WTC11 (cell line): ENCODE results near the gene DYNC1LI2. TPM values are rescaled to one million over a fixed set of nuclear protein-coding genes. Genes with fewer than 3 reads are reported as not detected.

ENCODE experiments used
- ATF6 ChIP-seq: sonication (generic); formaldehyde crosslinking; IDR thresholded peaks from 2 replicates; pipeline ENCODE4 v1.8.1; 2023; ENCODE audit warnings: mild to moderate bottlenecking, missing genetic modification reagents
- CREM ChIP-seq: sonication (generic); formaldehyde crosslinking; IDR thresholded peaks from 2 replicates; pipeline ENCODE4 v1.8.1; 2022; ENCODE audit warnings: mild to moderate bottlenecking, missing genetic modification reagents, moderate library complexity
- ESRRA ChIP-seq: sonication (generic); formaldehyde crosslinking; IDR thresholded peaks from 2 replicates; pipeline ENCODE4 v1.8.1; 2022; ENCODE audit warnings: mild to moderate bottlenecking, missing genetic modification reagents, borderline replicate concordance
- FOXK1 ChIP-seq: sonication (generic); formaldehyde crosslinking; IDR thresholded peaks from 2 replicates; pipeline ENCODE4 v1.8.0; 2022; ENCODE audit warnings: mild to moderate bottlenecking, moderate library complexity, missing genetic modification reagents
- FOXP1 ChIP-seq: sonication (generic); formaldehyde crosslinking; IDR thresholded peaks from 2 replicates; pipeline ENCODE4 v1.8.0; 2022; ENCODE audit warnings: missing genetic modification reagents, mild to moderate bottlenecking, moderate library complexity, borderline replicate concordance
- GTF2I ChIP-seq: fragments of 250-450 bp; sonication (Bioruptor Pico); conservative IDR thresholded peaks from 2 replicates; pipeline ENCODE4 v1.4.0; 2021; ENCODE audit warnings: mild to moderate bottlenecking
- IRF1 ChIP-seq: sonication (generic); formaldehyde crosslinking; IDR thresholded peaks from 2 replicates; pipeline ENCODE4 v1.8.0; 2023; ENCODE audit warnings: missing genetic modification reagents
- JUN ChIP-seq: sonication (generic); formaldehyde crosslinking; IDR thresholded peaks from 2 replicates; pipeline ENCODE4 v1.8.0; 2023; ENCODE audit warnings: mild to moderate bottlenecking, missing genetic modification reagents
- KAT7 ChIP-seq: sonication (generic); formaldehyde crosslinking; IDR thresholded peaks from 2 replicates; pipeline ENCODE4 v1.8.1; 2023; ENCODE audit warnings: missing genetic modification reagents, mild to moderate bottlenecking, borderline replicate concordance
- MLX ChIP-seq: sonication (generic); formaldehyde crosslinking; IDR thresholded peaks from 2 replicates; pipeline ENCODE4 v1.8.1; 2023; ENCODE audit warnings: mild to moderate bottlenecking, missing genetic modification reagents, moderate library complexity
- NFATC4 ChIP-seq: fragments of 250-450 bp; sonication (Bioruptor Pico); IDR thresholded peaks from 2 replicates; pipeline ENCODE4 v1.9.0; 2021; ENCODE audit warnings: mild to moderate bottlenecking
- NFYB ChIP-seq: sonication (generic); formaldehyde crosslinking; conservative IDR thresholded peaks from 2 replicates; pipeline ENCODE4 v1.8.0; 2022; ENCODE audit warnings: low read depth, missing genetic modification reagents
- NR2C2 ChIP-seq: sonication (generic); formaldehyde crosslinking; IDR thresholded peaks from 2 replicates; pipeline ENCODE4 v1.8.0; 2022; ENCODE audit warnings: mild to moderate bottlenecking, missing genetic modification reagents
- PRRX2 ChIP-seq: fragments of 250-450 bp; sonication (Bioruptor Pico); IDR thresholded peaks from 2 replicates; pipeline ENCODE4 v1.8.0; 2021; ENCODE audit warnings: mild to moderate bottlenecking
- SP1 ChIP-seq: sonication (generic); formaldehyde crosslinking; conservative IDR thresholded peaks from 2 replicates; pipeline ENCODE4 v1.8.1; 2022; ENCODE audit warnings: missing genetic modification reagents
- TEAD1 ChIP-seq: sonication (generic); formaldehyde crosslinking; IDR thresholded peaks from 2 replicates; pipeline ENCODE4 v1.8.0; 2022; ENCODE audit warnings: mild to moderate bottlenecking, missing genetic modification reagents
- USF1 ChIP-seq: sonication (generic); formaldehyde crosslinking; IDR thresholded peaks from 2 replicates; pipeline ENCODE4 v1.8.0; 2022; ENCODE audit warnings: mild to moderate bottlenecking, missing genetic modification reagents
- ZNF232 ChIP-seq: sonication (generic); formaldehyde crosslinking; IDR thresholded peaks from 2 replicates; pipeline ENCODE4 v1.8.0; 2022; ENCODE audit warnings: mild to moderate bottlenecking, missing genetic modification reagents
- ZNF281 ChIP-seq: sonication (generic); formaldehyde crosslinking; IDR thresholded peaks from 2 replicates; pipeline ENCODE4 v1.8.0; 2023; ENCODE audit warnings: mild to moderate bottlenecking, missing genetic modification reagents
- ZNF396 ChIP-seq: fragments of 250-450 bp; sonication (Bioruptor Pico); IDR thresholded peaks from 2 replicates; pipeline ENCODE4 v1.8.0; 2021; ENCODE audit warnings: mild to moderate bottlenecking, moderate library complexity, borderline replicate concordance
- ZSCAN18 ChIP-seq: fragments of 250-450 bp; sonication (Bioruptor Pico); IDR thresholded peaks from 2 replicates; pipeline ENCODE4 v2.1.2; 2022; ENCODE audit warnings: mild to moderate bottlenecking, moderate library complexity
- total RNA-seq: library from RNA; stranded (reverse); gene quantifications from 3 replicates; pipeline ENCODE4 v1.2.3, GENCODE V29; 2021
- TF ChIP-seq, protein P1 (sequence below): fragments of 200-600 bp; IDR thresholded peaks from 2 replicates; pipeline ENCODE4 v1.8.0; 2022; ENCODE audit warnings: antibody characterized with exemption
- TF ChIP-seq, protein P2 (sequence below): sonication (generic); formaldehyde crosslinking; IDR thresholded peaks from 2 replicates; pipeline ENCODE4 v1.8.0; 2023; ENCODE audit warnings: missing genetic modification reagents, mild to moderate bottlenecking, borderline replicate concordance

Gene DYNC1LI2
- total RNA-seq, 1 experiment from 2014 or later: 89.8 TPM

- no peak for TF ChIP-seq ESRRA (CRISPR knock-in tag)
- no peak for TF ChIP-seq NFYB
- 0 out of 2 replicates have a peak, but pooled peaks have one; percentile 11 for TF ChIP-seq SP1 (CRISPR knock-in tag)
- TF ChIP-seq GTF2I (CRISPR knock-in tag): no peak
- peak; percentile 56; the same call in 1 of the 2 replicates for TF ChIP-seq TEAD1 (CRISPR knock-in tag)
- 0 out of 2 replicates have a peak, but pooled peaks have one; percentile 62 for TF ChIP-seq JUN (CRISPR knock-in tag)
- TF ChIP-seq KAT7 (CRISPR knock-in tag): no peak
- TF ChIP-seq PRRX2 (CRISPR knock-in tag): no peak
- no peak for TF ChIP-seq ATF6
- TF ChIP-seq, protein P1, sequence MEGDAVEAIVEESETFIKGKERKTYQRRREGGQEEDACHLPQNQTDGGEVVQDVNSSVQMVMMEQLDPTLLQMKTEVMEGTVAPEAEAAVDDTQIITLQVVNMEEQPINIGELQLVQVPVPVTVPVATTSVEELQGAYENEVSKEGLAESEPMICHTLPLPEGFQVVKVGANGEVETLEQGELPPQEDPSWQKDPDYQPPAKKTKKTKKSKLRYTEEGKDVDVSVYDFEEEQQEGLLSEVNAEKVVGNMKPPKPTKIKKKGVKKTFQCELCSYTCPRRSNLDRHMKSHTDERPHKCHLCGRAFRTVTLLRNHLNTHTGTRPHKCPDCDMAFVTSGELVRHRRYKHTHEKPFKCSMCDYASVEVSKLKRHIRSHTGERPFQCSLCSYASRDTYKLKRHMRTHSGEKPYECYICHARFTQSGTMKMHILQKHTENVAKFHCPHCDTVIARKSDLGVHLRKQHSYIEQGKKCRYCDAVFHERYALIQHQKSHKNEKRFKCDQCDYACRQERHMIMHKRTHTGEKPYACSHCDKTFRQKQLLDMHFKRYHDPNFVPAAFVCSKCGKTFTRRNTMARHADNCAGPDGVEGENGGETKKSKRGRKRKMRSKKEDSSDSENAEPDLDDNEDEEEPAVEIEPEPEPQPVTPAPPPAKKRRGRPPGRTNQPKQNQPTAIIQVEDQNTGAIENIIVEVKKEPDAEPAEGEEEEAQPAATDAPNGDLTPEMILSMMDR: no peak
- no peak for TF ChIP-seq ZNF281 (CRISPR knock-in tag)
- TF ChIP-seq ZNF396 (CRISPR knock-in tag): no peak
- no peak for TF ChIP-seq ZSCAN18 (CRISPR knock-in tag)
- TF ChIP-seq IRF1: no peak
- TF ChIP-seq, protein P2, sequence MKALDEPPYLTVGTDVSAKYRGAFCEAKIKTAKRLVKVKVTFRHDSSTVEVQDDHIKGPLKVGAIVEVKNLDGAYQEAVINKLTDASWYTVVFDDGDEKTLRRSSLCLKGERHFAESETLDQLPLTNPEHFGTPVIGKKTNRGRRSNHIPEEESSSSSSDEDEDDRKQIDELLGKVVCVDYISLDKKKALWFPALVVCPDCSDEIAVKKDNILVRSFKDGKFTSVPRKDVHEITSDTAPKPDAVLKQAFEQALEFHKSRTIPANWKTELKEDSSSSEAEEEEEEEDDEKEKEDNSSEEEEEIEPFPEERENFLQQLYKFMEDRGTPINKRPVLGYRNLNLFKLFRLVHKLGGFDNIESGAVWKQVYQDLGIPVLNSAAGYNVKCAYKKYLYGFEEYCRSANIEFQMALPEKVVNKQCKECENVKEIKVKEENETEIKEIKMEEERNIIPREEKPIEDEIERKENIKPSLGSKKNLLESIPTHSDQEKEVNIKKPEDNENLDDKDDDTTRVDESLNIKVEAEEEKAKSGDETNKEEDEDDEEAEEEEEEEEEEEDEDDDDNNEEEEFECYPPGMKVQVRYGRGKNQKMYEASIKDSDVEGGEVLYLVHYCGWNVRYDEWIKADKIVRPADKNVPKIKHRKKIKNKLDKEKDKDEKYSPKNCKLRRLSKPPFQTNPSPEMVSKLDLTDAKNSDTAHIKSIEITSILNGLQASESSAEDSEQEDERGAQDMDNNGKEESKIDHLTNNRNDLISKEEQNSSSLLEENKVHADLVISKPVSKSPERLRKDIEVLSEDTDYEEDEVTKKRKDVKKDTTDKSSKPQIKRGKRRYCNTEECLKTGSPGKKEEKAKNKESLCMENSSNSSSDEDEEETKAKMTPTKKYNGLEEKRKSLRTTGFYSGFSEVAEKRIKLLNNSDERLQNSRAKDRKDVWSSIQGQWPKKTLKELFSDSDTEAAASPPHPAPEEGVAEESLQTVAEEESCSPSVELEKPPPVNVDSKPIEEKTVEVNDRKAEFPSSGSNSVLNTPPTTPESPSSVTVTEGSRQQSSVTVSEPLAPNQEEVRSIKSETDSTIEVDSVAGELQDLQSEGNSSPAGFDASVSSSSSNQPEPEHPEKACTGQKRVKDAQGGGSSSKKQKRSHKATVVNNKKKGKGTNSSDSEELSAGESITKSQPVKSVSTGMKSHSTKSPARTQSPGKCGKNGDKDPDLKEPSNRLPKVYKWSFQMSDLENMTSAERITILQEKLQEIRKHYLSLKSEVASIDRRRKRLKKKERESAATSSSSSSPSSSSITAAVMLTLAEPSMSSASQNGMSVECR (CRISPR knock-in tag): peak; percentile 78; the same call in 1 of the 2 replicates
- no peak for TF ChIP-seq MLX (CRISPR knock-in tag)
- TF ChIP-seq CREM (CRISPR knock-in tag): no peak
- no peak; the same call in 1 of the 2 replicates for TF ChIP-seq ZNF232
- no peak for TF ChIP-seq NFATC4 (CRISPR knock-in tag)
- TF ChIP-seq USF1 (CRISPR knock-in tag): no peak
- 0 out of 2 replicates have a peak, but pooled peaks have one; percentile 51 for TF ChIP-seq FOXK1 (CRISPR knock-in tag)
- TF ChIP-seq NR2C2 (CRISPR knock-in tag): no peak
- TF ChIP-seq FOXP1: no peak
Measured at GRCh38 chr16:66696669-66697630, 54.5 kb downstream of the DYNC1LI2 start, which contains the start of gene CMTM4 (continued).
